Epithelial cell of prostate (primary cell): ENCODE results near the gene PFKP.
"Not testable (repeated sequence)": the region's sequence is repeated elsewhere in the genome, so short reads cannot be mapped to it uniquely, and the experiment has no call there.

ENCODE experiments used
- DNase-seq: peaks from one replicate; pipeline ENCODE4 v3.0.0-alpha.2; 2011; ENCODE audit warnings: low read depth, low spot score
- H3K27ac ChIP-seq: fragments of 450-650 bp; 2 replicates; pipeline ENCODE4 v1.5.1; 2017; ENCODE audit warnings: mild to moderate bottlenecking

Gene PFKP

GRCh38 chr10:3147117-3147820 is 79.9 kb downstream of the PFKP start:
- no peak for DNase-seq
- H3K27ac ChIP-seq = no peak overlapping the region

DNA sequence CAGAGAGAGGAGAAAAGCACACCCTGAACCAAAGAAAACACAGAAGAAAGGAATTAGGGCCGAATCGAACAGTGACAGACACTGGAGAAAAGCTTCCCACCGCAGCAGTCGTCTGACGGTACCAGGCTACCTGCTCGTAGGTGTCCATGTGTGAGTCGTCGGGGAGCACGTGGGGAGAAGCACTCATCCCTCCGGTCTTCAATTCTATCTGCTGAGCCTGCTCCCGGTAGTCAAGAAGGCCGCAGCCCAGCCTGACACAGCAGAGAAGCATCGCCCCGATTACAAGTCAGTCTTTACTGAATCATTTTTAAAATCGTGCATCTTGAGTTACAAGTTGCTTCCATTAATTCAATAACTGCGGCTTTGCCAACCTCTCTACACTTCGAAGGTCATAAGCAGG is 80.7 kb downstream of the PFKP start:
- DNase-seq = no peak
- no peak overlapping the region for H3K27ac ChIP-seq

GRCh38 chr10:3148994-3149393 is 81.6 kb downstream of the PFKP start:
- H3K27ac ChIP-seq = no peak overlapping the region
- DNase-seq = no peak

GRCh38 chr10:3149918-3150317 is 82.6 kb downstream of the PFKP start:
- no peak overlapping the region for H3K27ac ChIP-seq
- no peak for DNase-seq

DNA sequence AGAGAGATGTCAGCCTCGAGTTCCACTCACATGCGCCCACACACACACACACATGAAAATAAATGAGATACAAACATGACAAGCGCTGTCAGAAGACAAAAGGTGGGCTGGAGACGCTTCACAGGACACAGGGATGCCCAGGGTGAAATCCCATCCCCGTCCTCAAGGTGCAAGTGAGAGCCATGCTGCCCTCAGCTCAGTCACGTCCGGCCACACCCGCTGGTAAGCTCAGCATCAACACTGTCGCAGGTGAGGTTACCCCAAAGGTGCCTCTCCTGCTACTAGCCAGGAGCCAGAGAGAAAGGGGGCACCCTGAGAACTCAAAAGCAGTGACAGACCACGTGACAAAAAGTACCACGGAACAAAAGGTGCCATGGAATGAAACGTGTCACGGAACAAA is 83.0 kb downstream of the PFKP start:
- no peak overlapping the region for H3K27ac ChIP-seq
- DNase-seq = no peak

DNA sequence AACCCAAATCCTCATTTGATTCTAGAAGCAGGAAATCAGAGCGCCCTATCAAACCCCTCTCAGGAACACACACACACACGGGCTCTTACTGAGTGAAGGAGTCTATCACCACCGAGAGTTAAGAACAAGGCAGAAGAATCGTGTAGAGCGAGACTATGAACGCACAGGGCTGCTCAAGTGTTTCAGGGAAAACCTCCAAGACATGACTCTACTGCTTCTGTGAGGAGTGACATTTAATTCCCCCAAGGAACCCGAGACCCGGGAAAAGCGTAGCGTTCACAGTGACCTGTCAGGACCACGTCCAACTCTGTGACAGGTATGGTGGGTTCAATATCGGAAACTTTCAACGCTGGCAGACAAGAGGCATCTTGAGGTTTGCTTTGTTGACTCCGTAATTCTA is 83.6 kb downstream of the PFKP start:
- DNase-seq = no peak
- H3K27ac ChIP-seq = no peak overlapping the region

DNA sequence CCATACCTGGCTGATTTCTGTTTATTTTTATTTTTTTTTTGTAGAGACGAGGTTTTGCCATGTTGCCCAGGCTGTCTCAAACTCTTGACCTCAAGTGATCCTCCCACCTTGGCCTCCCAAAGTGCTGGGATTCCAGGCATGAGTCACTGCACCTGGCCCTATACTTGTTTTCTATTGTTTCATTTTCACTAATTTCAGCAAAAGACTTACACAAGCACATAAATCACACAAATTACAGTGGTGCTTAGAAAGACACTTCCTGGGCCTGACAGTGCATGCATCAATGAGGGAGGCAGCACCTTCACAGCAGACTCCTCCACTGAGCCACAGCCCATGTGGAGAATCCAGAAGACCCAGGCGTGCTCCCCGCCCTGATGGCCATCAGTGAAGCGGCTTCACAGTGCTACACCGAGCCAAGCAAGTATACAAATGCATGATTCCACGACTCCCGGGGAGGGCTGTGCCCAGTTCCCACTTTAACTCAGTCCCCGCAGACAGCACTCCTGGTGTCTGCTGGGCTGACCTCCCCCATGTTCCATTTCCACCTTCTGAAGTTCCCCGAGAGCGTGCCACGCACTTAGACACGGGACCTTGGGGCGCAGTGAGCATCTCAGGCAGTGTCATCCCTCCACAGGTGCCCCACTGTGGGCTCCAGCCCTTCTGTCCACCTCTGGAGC is 84.7 kb downstream of the PFKP start:
- no peak for DNase-seq
- no peak overlapping the region for H3K27ac ChIP-seq

DNA sequence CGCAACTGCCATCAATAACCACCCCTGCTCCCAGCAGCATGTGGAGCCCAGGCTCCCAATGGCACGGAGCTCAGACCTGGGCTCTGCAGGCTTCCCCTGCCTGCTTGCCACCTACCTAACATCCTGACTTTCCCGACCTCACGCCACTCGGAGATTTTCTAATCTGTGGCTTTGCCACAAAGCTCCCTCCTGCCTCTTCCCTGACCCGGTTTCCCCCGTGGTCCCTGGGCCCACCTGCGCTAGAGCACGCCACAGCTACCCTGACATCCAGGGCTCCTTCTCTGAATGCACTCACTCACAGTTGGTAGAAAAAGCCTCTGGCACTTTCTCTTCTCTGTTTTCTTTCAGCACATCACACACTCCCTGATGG is 85.2 kb downstream of the PFKP start:
- no peak for DNase-seq
- H3K27ac ChIP-seq = no peak overlapping the region

DNA sequence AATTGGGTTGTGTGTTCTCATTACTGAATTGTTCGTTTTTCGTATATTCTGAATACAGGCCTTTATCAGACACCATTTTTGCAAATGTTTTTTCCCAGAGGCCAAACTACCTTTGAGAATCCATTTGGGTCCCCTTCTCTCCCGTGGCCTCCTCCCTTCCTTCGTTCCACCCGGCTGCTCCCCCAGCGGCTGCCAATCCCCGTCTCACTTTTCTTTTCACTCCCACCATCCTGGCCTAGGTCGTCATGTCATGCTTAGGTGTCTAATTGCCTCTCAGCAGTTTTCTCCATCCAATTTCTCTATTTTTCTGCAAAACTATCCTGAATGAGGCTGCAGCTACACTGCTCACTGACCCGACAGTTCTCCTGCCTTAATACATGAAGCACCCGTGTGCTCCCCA is 87.3 kb downstream of the PFKP start:
- H3K27ac ChIP-seq = no peak overlapping the region
- DNase-seq = no peak

DNA sequence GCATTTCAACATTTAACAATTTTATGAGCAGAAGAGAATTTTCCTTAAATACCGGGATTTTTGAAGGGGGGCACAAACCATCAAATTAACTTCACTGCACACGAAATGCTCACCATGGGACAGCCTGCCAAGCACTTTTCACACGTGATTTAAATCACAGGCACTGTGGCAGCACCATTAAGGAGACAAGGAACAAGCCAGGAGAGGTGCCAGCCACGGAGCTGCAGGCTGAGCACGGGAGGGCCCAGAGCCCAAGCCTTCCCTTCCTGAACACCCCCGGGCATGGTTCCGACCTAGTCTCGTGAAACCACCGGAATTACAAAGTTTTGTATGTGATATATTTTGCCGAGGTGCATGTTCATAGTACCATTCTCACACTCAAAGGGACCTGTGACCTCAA is 91.8 kb downstream of the PFKP start:
- no peak overlapping the region for H3K27ac ChIP-seq
- DNase-seq = no peak

DNA sequence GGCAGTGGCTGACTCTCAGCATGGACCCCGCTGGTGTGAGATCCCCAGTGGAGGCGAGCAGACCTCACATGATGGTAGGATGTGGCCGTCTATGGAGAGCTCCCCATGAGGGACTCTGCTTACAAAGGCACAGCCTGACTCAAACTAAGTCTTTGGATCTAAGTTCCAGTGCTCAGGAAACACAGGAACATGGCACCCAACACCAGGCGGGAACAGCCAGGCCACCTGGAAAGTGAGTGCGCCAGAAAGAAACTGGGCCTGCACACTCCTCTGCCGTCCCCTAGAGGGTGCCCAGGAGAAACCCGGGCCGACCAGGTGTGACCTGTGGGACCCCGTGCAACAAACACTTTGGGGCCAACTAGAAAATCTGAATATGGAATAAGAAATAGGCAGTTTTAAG is 95.2 kb downstream of the PFKP start:
- DNase-seq = no peak
- H3K27ac ChIP-seq = no peak overlapping the region

DNA sequence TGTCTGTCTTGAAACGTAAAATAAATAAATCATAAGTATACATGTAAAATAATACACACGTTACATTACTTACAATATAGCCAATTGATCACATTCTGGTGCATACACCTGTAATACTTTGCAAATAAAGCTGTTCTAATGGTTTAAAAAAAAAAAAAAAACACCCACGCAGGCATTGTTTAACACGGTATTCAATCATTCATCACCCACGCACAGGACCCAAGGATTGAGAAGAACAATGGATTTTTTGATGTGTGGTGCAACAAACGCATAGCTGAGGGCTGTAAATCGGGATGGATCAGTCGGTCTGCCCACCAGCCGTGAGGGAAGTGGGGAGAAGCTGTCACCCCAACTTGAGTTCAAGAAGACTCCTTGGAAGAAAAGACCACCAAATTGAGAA is 96.5 kb downstream of the PFKP start:
- H3K27ac ChIP-seq = no peak overlapping the region
- DNase-seq = no peak

DNA sequence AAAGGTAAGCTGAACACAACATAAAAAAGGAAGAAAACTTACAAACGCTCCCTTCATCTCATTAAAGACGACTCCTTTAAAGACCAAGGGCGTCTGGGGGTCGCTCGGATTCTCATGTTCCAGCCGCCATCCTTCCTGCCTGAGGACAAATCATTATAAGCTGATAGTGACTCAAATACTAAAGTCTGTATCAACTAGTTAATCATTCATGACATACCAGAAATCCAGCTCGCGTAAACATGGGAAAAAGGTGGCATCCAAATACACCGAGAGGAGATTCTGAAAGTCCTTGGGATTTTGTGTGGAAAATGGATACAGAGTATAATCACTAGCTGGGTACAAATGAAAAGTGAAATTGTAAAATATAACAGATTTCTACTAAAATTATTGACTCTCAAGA is 97.8 kb downstream of the PFKP start:
- DNase-seq = no peak
- no peak overlapping the region for H3K27ac ChIP-seq

- H3K27ac ChIP-seq = no peak overlapping the region
- no peak for DNase-seq
These were observed 99.3 kb downstream of the PFKP start for GRCh38 chr10:3166496-3167290.

DNA sequence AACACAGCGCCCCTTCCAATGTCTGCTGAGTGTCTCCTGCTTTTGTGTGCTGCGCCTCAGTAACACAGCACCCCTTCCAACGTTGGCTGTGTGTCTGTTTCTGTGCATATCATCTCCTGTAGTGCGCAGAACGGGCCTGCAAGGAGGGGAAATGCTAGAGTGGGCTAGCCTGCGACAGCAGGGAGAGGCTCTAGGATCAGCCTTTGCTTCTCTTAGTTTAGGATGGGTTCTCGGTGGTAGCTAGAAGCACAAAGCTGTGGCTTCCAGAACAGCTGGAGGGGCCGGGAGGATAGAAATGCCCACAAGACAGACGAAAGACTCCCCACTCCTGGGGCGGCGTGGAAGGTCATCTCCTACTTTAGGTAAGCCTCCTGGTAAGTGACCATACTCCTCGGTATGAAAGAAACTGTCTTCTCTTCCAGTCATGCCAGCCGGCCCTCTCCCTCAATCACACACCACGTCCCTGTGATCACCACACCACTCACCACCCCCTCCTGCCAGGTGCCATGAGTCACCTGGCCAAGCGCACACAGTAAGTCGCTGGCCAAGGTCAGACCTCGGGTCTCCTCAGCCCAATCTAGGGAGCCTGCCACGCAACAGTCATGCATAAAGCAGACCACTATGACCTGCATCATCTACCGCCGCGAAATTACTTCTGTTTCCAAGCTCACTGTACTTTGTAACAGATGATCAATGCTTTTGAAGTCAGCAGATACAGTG is 100.4 kb downstream of the PFKP start:
- no peak overlapping the region for H3K27ac ChIP-seq
- no peak for DNase-seq

- no peak overlapping the region for H3K27ac ChIP-seq
- DNase-seq = no peak
These were observed 101.9 kb downstream of the PFKP start for GRCh38 chr10:3169271-3169670.

DNA sequence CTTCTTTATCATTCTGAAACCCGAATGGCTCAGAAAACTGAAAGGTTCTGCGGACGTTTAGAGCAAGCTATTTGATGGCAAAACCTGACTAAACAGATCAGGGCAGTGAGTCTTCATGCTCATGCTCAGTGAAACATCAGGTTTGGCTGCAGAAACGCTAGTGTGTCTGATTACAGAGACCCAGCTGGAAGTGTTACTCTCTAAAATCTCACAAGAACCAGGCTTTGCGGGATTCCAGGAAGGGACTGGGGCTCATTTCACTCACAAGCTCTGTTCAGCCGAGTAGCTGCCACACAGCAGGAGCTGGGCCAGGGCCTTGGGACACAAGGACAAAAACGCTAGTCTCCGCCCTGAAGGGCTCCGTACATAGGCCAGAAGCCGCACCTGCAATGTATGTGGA is 102.3 kb downstream of the PFKP start:
- DNase-seq = no peak
- H3K27ac ChIP-seq = no peak overlapping the region

GRCh38 chr10:3171488-3171887 is 104.1 kb downstream of the PFKP start:
- DNase-seq = not testable (repeated sequence)
- H3K27ac ChIP-seq = peak overlapping the region; percentile 88

GRCh38 chr10:3172081-3172445 is 104.7 kb downstream of the PFKP start:
- H3K27ac ChIP-seq = peak overlapping the region; percentile 88
- DNase-seq = no peak

DNA sequence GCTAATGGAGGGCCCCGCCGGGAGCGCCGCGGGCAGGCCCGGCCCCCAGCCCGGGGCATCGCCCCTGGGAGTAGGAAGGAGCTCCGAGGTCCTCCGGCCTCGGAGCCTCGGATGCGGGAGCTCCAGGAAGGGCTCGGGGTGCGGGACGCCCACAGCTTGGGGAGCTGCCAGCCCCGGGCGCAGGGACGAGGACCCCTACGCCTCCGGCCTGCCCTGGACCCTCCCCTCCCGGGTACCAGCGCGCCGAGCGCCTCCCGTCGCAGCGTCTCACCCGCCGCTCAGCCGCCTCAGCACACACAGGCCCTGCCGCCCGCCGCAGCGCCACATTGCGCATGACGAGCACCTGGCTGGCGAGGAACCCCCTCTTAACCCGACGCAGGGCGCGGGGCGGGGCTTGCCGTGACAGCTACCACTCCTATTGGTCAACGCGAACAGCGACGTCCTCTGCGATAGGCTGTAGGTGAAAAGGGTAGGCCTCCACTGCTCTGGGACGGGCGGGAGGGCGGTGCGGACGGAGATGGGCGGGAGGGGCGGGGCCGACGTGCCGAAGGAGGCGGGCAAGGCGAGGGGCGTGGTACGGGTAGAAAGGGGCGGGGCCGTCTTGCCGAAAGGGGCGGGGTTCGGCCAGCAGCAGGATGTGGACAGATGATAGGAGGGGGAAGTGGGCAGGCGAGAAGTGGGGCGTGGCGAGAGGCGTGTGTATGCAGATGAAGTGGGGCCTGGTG is 105.3 kb downstream of the PFKP start, which contains the start of gene PITRM1:
TSS of gene PITRM1 (minus strand) at position 337 of the 725 bp plus-strand sequence. CDS start at position 327, 10 bp downstream.
- peak; percentile 97 for DNase-seq
- H3K27ac ChIP-seq = peak within 1 kb of the TSS; percentile 88
